ENCODE data around the gene PTGS2.

The PTGS2 gene
- total RNA-seq: 0.44 to 1.5 (median 0.52) reads per million in 3 donors

- Histone ChIP-seq H3K27ac (ENCODE audit: insufficient read depth, low read length, poor library complexity, severe bottlenecking) (no peak within 1 kb of the TSS), H3K36me3 (ENCODE audit: control insufficient read depth, insufficient read depth, low read length) (no peaks in the 10 kb centered on the region)
- no peak for DNase-seq
Measured at GRCh38 chr1:186680245-186681061, at the start of gene PTGS2. TSS of gene PTGS2 (minus strand) at chr1:186680423. CDS start at chr1:186680290, 133 bp downstream.

GRCh38 chr1:186722711-186723309 lies 42.6 kb upstream of the PTGS2 start:
- H3K27ac ChIP-seq (ENCODE audit: insufficient read depth, low read length, poor library complexity, severe bottlenecking): no peak overlapping the region
- H3K27me3 ChIP-seq (replicated peaks; ENCODE audit: control insufficient read depth, insufficient read depth, low read length, poor library complexity, severe bottlenecking): no peaks in the 10 kb centered on the region
- no peaks in the 10 kb centered on the region for H3K9me3 ChIP-seq (ENCODE audit: control insufficient read depth, low read length)
- H3K36me3 ChIP-seq (ENCODE audit: control insufficient read depth, insufficient read depth, low read length): no peaks in the 10 kb centered on the region
- no peaks in the 10 kb centered on the region for H3K4me1 ChIP-seq (ENCODE audit: control insufficient read depth, insufficient read depth, low read length, poor library complexity, severe bottlenecking)
- no peak overlapping the region for H3K4me3 ChIP-seq (ENCODE audit: insufficient read depth, low read depth, low read length, poor library complexity, severe bottlenecking)
- no peak for DNase-seq

More at GRCh38 chr1:186680245-186681061, at the start of gene PTGS2:
- Histone ChIP-seq H3K9me3 (ENCODE audit: control insufficient read depth, low read length) (no peaks in the 10 kb centered on the region), H3K27me3 (replicated peaks; ENCODE audit: control insufficient read depth, insufficient read depth, low read length, poor library complexity, severe bottlenecking) (peaks cover 6% of the 10 kb centered on the region), H3K4me1 (ENCODE audit: control insufficient read depth, insufficient read depth, low read length, poor library complexity, severe bottlenecking) (peaks cover 4% of the 10 kb centered on the region), H3K4me3 (ENCODE audit: insufficient read depth, low read depth, low read length, poor library complexity, severe bottlenecking) (no peak within 1 kb of the TSS)

- Histone ChIP-seq H3K4me3 (ENCODE audit: insufficient read depth, low read depth, low read length, poor library complexity, severe bottlenecking) (no peak overlapping the region), H3K4me1 (ENCODE audit: control insufficient read depth, insufficient read depth, low read length, poor library complexity, severe bottlenecking) (no peaks in the 10 kb centered on the region), H3K9me3 (ENCODE audit: control insufficient read depth, low read length) (no peaks in the 10 kb centered on the region), H3K27me3 (replicated peaks; ENCODE audit: control insufficient read depth, insufficient read depth, low read length, poor library complexity, severe bottlenecking) (no peaks in the 10 kb centered on the region), H3K36me3 (ENCODE audit: control insufficient read depth, insufficient read depth, low read length) (no peaks in the 10 kb centered on the region), H3K27ac (ENCODE audit: insufficient read depth, low read length, poor library complexity, severe bottlenecking) (no peak overlapping the region)
- DNase-seq: no peak
Measured at GRCh38 chr1:186717286-186717685, 37.1 kb upstream of the PTGS2 start.

DNA sequence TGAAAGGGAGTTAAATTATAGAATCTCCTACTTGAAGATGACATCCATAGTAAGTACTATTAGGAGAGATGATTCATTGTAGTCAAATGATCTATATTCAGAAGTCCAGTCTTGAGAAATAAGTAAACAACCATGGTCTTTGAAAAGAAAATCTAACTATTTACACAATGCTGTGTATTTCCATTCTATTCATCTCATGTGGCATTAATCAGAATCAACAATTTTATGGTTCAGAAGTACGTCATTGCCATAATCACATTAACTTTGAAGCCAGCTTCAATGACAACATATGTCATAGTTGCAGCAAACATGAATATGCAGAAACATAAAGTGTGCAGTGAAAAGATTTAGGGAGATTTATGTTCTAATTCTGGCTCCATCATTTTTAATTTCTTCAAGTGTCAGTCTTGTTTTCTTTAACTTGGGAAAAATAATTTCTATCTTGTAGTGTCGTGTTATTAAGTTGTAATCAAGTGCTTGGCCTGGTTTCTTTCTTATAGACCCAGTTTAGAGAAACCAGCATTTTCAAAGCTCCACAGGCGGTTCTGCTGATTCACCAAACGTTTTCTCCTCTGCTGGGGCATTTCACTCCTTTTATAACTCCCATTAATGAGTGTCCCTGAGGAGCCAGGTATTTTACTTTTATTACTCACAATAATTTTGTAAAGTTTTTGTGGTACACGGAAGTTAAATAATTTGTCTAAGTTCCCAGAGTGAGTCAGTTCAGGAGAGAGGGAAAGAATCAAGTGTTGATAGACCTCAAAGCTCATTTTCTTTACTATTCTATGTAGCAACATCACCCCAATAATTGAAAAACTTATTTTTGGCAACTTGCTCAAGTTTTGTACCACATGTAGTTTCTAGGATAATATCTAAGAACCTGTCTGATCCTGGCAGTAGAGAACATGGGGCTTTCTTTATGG lies 35.9 kb upstream of the PTGS2 start:
- DNase-seq: no peak

DNA sequence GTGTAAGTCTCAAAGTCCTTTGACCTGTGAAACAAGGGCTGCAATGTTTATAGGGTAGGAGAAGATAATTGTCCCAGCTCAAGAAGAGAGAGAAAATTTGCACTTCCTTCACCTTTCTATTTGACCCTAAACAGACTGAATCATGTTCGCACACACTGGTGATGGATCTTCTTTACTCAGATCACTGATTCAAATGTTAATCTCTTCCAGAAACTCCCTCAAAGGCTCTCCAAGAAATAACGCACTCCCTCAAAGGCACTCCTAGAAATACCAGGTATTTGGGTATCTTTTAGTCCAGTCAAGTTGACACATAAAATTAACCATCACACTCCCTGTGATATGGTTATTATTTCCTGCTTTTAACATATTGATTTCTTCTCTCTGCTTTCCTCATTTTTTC lies 30.5 kb upstream of the PTGS2 start:
- Histone ChIP-seq H3K9me3 (ENCODE audit: control insufficient read depth, low read length) (no peaks in the 10 kb centered on the region), H3K4me3 (ENCODE audit: insufficient read depth, low read depth, low read length, poor library complexity, severe bottlenecking) (no peak overlapping the region), H3K27me3 (replicated peaks; ENCODE audit: control insufficient read depth, insufficient read depth, low read length, poor library complexity, severe bottlenecking) (no peaks in the 10 kb centered on the region), H3K4me1 (ENCODE audit: control insufficient read depth, insufficient read depth, low read length, poor library complexity, severe bottlenecking) (no peaks in the 10 kb centered on the region), H3K27ac (ENCODE audit: insufficient read depth, low read length, poor library complexity, severe bottlenecking) (no peak overlapping the region), H3K36me3 (ENCODE audit: control insufficient read depth, insufficient read depth, low read length) (no peaks in the 10 kb centered on the region)
- DNase-seq: no peak

More for the DNA sequence above, 35.9 kb upstream of the PTGS2 start:
- no peaks in the 10 kb centered on the region for H3K27me3 ChIP-seq (replicated peaks; ENCODE audit: control insufficient read depth, insufficient read depth, low read length, poor library complexity, severe bottlenecking)
- no peak overlapping the region for H3K4me3 ChIP-seq (ENCODE audit: insufficient read depth, low read depth, low read length, poor library complexity, severe bottlenecking)
- no peaks in the 10 kb centered on the region for H3K36me3 ChIP-seq (ENCODE audit: control insufficient read depth, insufficient read depth, low read length)
- no peaks in the 10 kb centered on the region for H3K4me1 ChIP-seq (ENCODE audit: control insufficient read depth, insufficient read depth, low read length, poor library complexity, severe bottlenecking)
- no peaks in the 10 kb centered on the region for H3K9me3 ChIP-seq (ENCODE audit: control insufficient read depth, low read length)
- H3K27ac ChIP-seq (ENCODE audit: insufficient read depth, low read length, poor library complexity, severe bottlenecking): no peak overlapping the region

DNA sequence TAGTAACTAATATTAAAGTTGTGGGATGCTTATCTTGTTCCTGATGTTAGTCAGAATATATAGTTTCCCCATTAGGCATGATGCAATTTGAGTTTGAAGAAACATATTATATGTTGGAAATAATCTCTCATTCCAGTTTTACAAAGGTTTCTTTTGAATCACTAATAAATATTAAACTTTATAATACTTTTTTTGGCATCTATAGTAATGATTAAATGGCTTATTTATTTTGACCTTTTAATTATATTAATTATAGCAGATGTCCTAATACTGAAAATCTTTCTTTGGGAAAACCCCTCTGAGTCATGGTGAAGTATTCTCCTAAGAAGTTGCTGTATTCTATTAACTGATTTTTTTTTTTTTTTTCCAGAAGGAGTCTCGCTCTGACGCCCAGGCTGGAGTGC lies 28.5 kb upstream of the PTGS2 start:
- DNase-seq: no peak

DNA sequence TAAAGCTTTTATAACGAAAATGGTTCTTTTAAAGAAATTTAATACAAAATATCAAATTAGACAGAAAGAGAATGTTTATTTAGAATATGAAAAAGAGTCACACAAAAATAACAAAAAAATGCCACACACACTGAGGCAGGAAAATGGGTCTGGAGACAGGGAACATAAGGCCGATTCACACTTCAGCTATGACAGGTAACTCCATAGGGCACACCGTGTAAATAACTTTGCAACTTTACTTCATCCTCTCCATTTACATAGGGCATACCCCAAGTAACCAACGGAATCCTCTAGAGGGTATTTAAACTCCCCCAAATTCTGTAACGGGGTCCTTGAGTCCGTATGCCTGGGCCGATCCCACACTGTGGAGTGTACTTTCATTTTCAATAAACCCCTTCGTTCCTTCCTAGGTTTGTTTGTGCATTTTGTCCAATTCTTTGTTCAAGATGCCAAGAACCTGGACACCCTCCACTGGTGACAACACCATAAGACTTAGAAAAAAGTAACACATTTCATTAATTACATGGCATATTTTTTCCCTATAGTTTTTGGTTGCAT lies 23.1 kb upstream of the PTGS2 start:
- no peaks in the 10 kb centered on the region for H3K4me1 ChIP-seq (ENCODE audit: control insufficient read depth, insufficient read depth, low read length, poor library complexity, severe bottlenecking)
- no peaks in the 10 kb centered on the region for H3K9me3 ChIP-seq (ENCODE audit: control insufficient read depth, low read length)
- no peak overlapping the region for H3K27ac ChIP-seq (ENCODE audit: insufficient read depth, low read length, poor library complexity, severe bottlenecking)
- H3K27me3 ChIP-seq (replicated peaks; ENCODE audit: control insufficient read depth, insufficient read depth, low read length, poor library complexity, severe bottlenecking): no peaks in the 10 kb centered on the region
- no peak overlapping the region for H3K4me3 ChIP-seq (ENCODE audit: insufficient read depth, low read depth, low read length, poor library complexity, severe bottlenecking)
- H3K36me3 ChIP-seq (ENCODE audit: control insufficient read depth, insufficient read depth, low read length): no peaks in the 10 kb centered on the region
- DNase-seq: no peak

More for the DNA sequence above, 28.5 kb upstream of the PTGS2 start:
- H3K36me3 ChIP-seq (ENCODE audit: control insufficient read depth, insufficient read depth, low read length): no peaks in the 10 kb centered on the region
- H3K9me3 ChIP-seq (ENCODE audit: control insufficient read depth, low read length): no peaks in the 10 kb centered on the region
- H3K27me3 ChIP-seq (replicated peaks; ENCODE audit: control insufficient read depth, insufficient read depth, low read length, poor library complexity, severe bottlenecking): no peaks in the 10 kb centered on the region
- H3K4me3 ChIP-seq (ENCODE audit: insufficient read depth, low read depth, low read length, poor library complexity, severe bottlenecking): no peak overlapping the region
- H3K4me1 ChIP-seq (ENCODE audit: control insufficient read depth, insufficient read depth, low read length, poor library complexity, severe bottlenecking): no peaks in the 10 kb centered on the region
- no peak overlapping the region for H3K27ac ChIP-seq (ENCODE audit: insufficient read depth, low read length, poor library complexity, severe bottlenecking)

DNA sequence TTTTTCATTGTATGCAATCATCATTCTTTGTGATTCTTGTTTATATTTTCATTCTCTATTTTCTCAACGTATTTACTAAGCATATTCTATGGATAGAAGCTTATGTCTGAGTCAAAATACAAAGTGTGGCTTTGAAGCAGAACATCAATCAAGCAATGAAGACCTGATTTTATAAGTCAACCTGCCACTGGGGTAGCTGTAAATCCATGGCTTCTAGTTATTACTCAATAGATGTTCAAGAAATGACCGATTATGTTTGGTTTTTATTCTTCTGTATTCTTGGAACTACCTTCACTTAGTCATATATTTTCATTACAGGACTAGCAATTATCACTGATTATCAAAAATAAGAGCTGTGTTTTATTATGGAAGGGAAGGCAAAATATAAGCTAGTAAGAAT lies 20.5 kb upstream of the PTGS2 start:
- Histone ChIP-seq H3K27me3 (replicated peaks; ENCODE audit: control insufficient read depth, insufficient read depth, low read length, poor library complexity, severe bottlenecking) (no peaks in the 10 kb centered on the region), H3K4me1 (ENCODE audit: control insufficient read depth, insufficient read depth, low read length, poor library complexity, severe bottlenecking) (no peaks in the 10 kb centered on the region)

DNA sequence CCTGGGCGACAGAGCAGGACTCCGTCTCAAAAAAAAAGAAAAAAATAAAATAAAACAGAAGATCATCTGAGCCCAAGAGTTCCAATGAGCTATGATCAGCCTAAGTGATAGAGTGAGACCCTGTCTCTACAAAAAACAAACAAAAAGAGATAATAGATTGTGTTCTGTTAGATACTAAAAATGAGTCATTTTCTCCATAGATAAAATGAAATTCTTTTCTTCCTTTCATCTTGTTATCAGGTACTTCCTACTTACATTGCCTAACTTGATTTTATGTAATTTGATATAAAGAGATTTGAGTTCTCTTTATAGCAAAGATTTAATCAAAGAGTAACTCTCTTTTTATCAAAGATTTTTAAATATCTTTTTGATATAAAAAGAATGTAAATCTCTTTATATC lies 19.3 kb upstream of the PTGS2 start:
- Histone ChIP-seq H3K27me3 (replicated peaks; ENCODE audit: control insufficient read depth, insufficient read depth, low read length, poor library complexity, severe bottlenecking) (no peaks in the 10 kb centered on the region), H3K27ac (ENCODE audit: insufficient read depth, low read length, poor library complexity, severe bottlenecking) (no peak overlapping the region), H3K4me1 (ENCODE audit: control insufficient read depth, insufficient read depth, low read length, poor library complexity, severe bottlenecking) (no peaks in the 10 kb centered on the region), H3K9me3 (ENCODE audit: control insufficient read depth, low read length) (no peaks in the 10 kb centered on the region), H3K36me3 (ENCODE audit: control insufficient read depth, insufficient read depth, low read length) (no peaks in the 10 kb centered on the region), H3K4me3 (ENCODE audit: insufficient read depth, low read depth, low read length, poor library complexity, severe bottlenecking) (no peak overlapping the region)
- DNase-seq: no peak

More for the DNA sequence above, 20.5 kb upstream of the PTGS2 start:
- no peak overlapping the region for H3K27ac ChIP-seq (ENCODE audit: insufficient read depth, low read length, poor library complexity, severe bottlenecking)
- H3K36me3 ChIP-seq (ENCODE audit: control insufficient read depth, insufficient read depth, low read length): no peaks in the 10 kb centered on the region
- DNase-seq: no peak
- H3K4me3 ChIP-seq (ENCODE audit: insufficient read depth, low read depth, low read length, poor library complexity, severe bottlenecking): no peak overlapping the region
- no peaks in the 10 kb centered on the region for H3K9me3 ChIP-seq (ENCODE audit: control insufficient read depth, low read length)

Data from effector memory CD4-positive, alpha-beta T cell (primary cell).